ENCODE measurements around the gene GAD1. TPM values are rescaled to one million over a fixed set of nuclear protein-coding genes. Genes with fewer than 3 reads are reported as not detected.

GAD1 gene
- total and polyA plus RNA-seq, 2 of the 8 experiments (the other 6 are each of a cell fraction or from before 2014, with no cell fraction given) = 0.65 to 1.0 TPM

DNA sequence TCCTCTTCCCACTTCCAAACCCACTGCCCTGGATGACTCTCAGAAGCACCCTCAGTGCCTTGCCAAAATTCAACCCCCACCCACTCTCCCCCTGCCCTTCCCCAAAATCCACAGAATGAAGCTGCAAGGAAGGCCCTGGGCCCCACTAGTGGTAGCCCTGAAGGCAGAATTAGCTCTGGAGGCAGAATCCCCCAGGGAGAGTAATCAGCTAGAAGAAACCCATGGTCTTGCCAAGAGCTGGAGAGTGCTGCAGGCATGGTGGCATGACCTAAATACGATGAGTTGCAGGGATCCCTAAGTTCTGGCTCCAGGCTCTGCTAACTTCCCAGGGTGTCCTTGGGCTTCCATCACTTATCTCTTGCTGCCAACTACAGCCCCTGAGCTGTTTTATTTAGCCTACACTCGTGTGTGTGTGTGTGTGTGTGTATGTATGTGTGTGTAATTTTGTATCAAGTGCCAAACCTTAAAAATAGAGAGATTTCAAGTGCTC lies 7.9 kb downstream of the GAD1 start:
- POLR2A ChIA-PET (ENCODE audit: partially characterized antibody) = interaction anchor here (1.0 kb wide), 1 partner anchor 8 kb away, joined by 3 read pairs; no protein-coding TSS in a partner anchor
- no peak overlapping the region for H2BK120ac ChIP-seq (replicated peaks; ENCODE audit: low read depth, low read length)
- H3K9ac ChIP-seq (replicated peaks in 1 of 4; ENCODE audit: extremely low read depth in 1 of 4, low read depth in 3 of 4, low read length in 3 of 4) = no peak overlapping the region
- peaks cover 11% of the 10 kb centered on the region; the same call in 1 of the 2 replicates for H3K23me2 ChIP-seq (ENCODE audit: low read depth, low read length)
- no peak overlapping the region; the same call in 1 of the 2 replicates for H2BK20ac ChIP-seq (ENCODE audit: low read length)
- H3K9me3 ChIP-seq (ENCODE audit: insufficient read depth in 2 of 2, low read depth in 1 of 2, low read length in 1 of 2) = no peaks in the 10 kb centered on the region
- no peaks in the 10 kb centered on the region for H3K79me1 ChIP-seq (ENCODE audit: low read depth, low read length)
- no peak overlapping the region for H3K23ac ChIP-seq (ENCODE audit: insufficient read length)
- no peak overlapping the region for H3K27ac ChIP-seq (ENCODE audit: low read depth, low read length)
- peak overlapping the region in 1 of 2 experiments; percentile 76; a peak in 1 of 4 replicates for H3K4me2 ChIP-seq (ENCODE audit: insufficient read depth in 1 of 2, low read depth in 2 of 2, low read length in 2 of 2)
- H2AFZ ChIP-seq (ENCODE audit: low read length) = no peak overlapping the region
- H3K14ac ChIP-seq (ENCODE audit: insufficient read length) = no peak overlapping the region
- H3K4me3 ChIP-seq (ENCODE audit: extremely low read depth in 1 of 4, insufficient read depth in 2 of 4, low read depth in 3 of 4, low read length in 4 of 4) = no peak overlapping the region
- H2BK12ac ChIP-seq (ENCODE audit: low read depth, low read length) = 0 out of 2 replicates have a peak overlapping the region, but pooled peaks have one; percentile 11
- H3K56ac ChIP-seq (replicated peaks; ENCODE audit: insufficient read length, low read depth, low read length) = no peak overlapping the region
- no peak overlapping the region for H3K18ac ChIP-seq (ENCODE audit: extremely low read depth, low read length)
- WGBS, 2 experiments (ENCODE audit: extremely low coverage in 1 of 2, insufficient coverage in 1 of 2, insufficient read length in 1 of 2, insufficient replicate concordance in 2 of 2, low coverage in 1 of 2, low lambda C conversion rate in 2 of 2, missing lambda C conversion rate in 1 of 2) = 55% methylated on average over 2 of the region's 2 CpGs; no CpG with 5 or more reads in 1 of the 2 experiments
- no peaks in the 10 kb centered on the region for H4K20me1 ChIP-seq (replicated peaks in 1 of 2; ENCODE audit: control insufficient read depth in 1 of 2, insufficient read depth in 2 of 2, low read length in 2 of 2)
- H2BK15ac ChIP-seq (ENCODE audit: low read length) = no peak overlapping the region
- H2BK5ac ChIP-seq (ENCODE audit: low read depth, low read length) = no peak overlapping the region
- H4K8ac ChIP-seq (ENCODE audit: extremely low read depth, insufficient read depth, low read length) = no peak overlapping the region
- FAIRE-seq (no peak), DNase-seq (ENCODE audit: low read depth in 1 of 2, low spot score in 2 of 2) (no peak)
- no peak overlapping the region for H4K5ac ChIP-seq (ENCODE audit: insufficient read length, low read depth, low read length)
- H3K79me2 ChIP-seq (ENCODE audit: control insufficient read depth in 1 of 2, insufficient read depth in 2 of 2, low read length in 2 of 2) = no peaks in the 10 kb centered on the region
- H4K91ac ChIP-seq (replicated peaks; ENCODE audit: insufficient read length, low read length) = no peak overlapping the region
- no peak overlapping the region for H3K4ac ChIP-seq (replicated peaks; ENCODE audit: insufficient read length, low read depth, low read length)
- H3K27me3 ChIP-seq (replicated peaks in 1 of 4; ENCODE audit: control insufficient read depth in 3 of 4, extremely low read depth in 1 of 4, insufficient read depth in 3 of 4, low read length in 3 of 4) = peaks cover 41 to 78% (median 71%) of the 10 kb centered on the region in 4 experiments
- CTCF ChIA-PET (ENCODE audit: partially characterized antibody) = interaction anchor here (0.8 to 2.7 kb wide), 9 partner anchors 8 to 458 kb away, joined by 3 to 12 read pairs (median 4); partner anchors contain the start of gene GAD1
- H2AK5ac ChIP-seq (ENCODE audit: low read depth, low read length) = no peak overlapping the region
- peaks cover 5 to 39% (median 22%) of the 10 kb centered on the region in 4 experiments for H3K4me1 ChIP-seq (replicated peaks in 1 of 4; ENCODE audit: control insufficient read depth in 3 of 4, insufficient read depth in 4 of 4, low read length in 3 of 4)
- no peaks in the 10 kb centered on the region for H3K36me3 ChIP-seq (ENCODE audit: control insufficient read depth in 2 of 4, insufficient read depth in 4 of 4, low read length in 3 of 4)
- TF ChIP-seq SIRT6 (IDR thresholded peaks at IDR 0.05; ENCODE audit: low read length) (no peak), ZNF274 (IDR thresholded peaks at IDR 0.05; ENCODE audit: borderline replicate concordance, extremely low read depth, low read length) (no peak), JUN (IDR thresholded peaks at IDR 0.05; ENCODE audit: low read depth, low read length) (no peak), CBX8 (IDR thresholded peaks at IDR 0.05; ENCODE audit: borderline replicate concordance, low read depth, low read length) (no peak), ATF2 (IDR thresholded peaks at IDR 0.05; ENCODE audit: low read length) (no peak), CHD2 (IDR thresholded peaks at IDR 0.05; ENCODE audit: low read length) (no peak), TEAD4 (IDR thresholded peaks at IDR 0.05; ENCODE audit: low read depth, low read length) (no peak), HDAC2 (IDR thresholded peaks at IDR 0.05; ENCODE audit: borderline replicate concordance in 1 of 2, low read depth in 2 of 2, low read length in 2 of 2) (no peak), CTCF (IDR thresholded peaks at IDR 0.05; ENCODE audit: control extremely low read depth in 1 of 3, insufficient read depth in 1 of 3, low read depth in 1 of 3, low read length in 3 of 3) (no peak)
